Measurements from ENCODE around the gene PNPLA5. TPM values are rescaled to one million over a fixed set of nuclear protein-coding genes. Genes with fewer than 3 reads are reported as not detected.

Gene PNPLA5
- total RNA-seq, 1 donor from 2014 or later = not detected

DNA sequence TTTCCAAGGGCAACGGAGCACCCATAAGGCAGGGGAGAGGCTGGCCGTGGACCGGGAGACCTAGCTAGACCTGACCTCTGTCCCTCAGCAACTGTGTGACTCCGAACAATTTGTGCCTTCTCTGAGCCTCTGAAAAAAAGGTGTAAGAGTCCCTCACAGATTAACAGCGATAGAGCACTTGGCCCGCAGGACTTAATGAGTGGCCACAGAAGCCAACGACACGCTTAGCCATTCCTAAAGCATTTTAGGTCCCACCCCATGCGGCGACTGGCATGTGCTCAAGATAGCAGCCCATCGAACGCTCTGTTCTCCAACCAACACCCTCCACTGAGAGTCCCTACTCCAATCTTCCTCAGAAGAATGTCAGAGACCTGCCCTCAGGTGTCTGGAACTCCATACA, 31.0 kb downstream of the PNPLA5 start:
- ATAC-seq (ENCODE audit: poor library complexity) (no peak), DNase-seq (no peak)
- intact Hi-C loops (cut with DNase I) = no loop called here

GRCh38 chr22:43860126-43860525, 31.7 kb downstream of the PNPLA5 start:
- no peak for DNase-seq
- intact Hi-C loops (cut with DNase I) = no loop called here
- no peak for ATAC-seq (ENCODE audit: poor library complexity)

- intact Hi-C loops (cut with DNase I) = no loop called here
- DNase-seq (no peak), ATAC-seq (ENCODE audit: poor library complexity) (no peak)
Observed at GRCh38 chr22:43859621-43860020, 32.2 kb downstream of the PNPLA5 start.

GRCh38 chr22:43859176-43859575, 32.6 kb downstream of the PNPLA5 start:
- ATAC-seq (ENCODE audit: poor library complexity) (no peak), DNase-seq (no peak)

GRCh38 chr22:43858156-43858895, 33.5 kb downstream of the PNPLA5 start:
- intact Hi-C loops (cut with DNase I) = no loop called here
- DNase-seq (no peak), ATAC-seq (ENCODE audit: poor library complexity) (no peak)

More at GRCh38 chr22:43859176-43859575, 32.6 kb downstream of the PNPLA5 start:
- intact Hi-C loops (cut with DNase I) = no loop called here

GRCh38 chr22:43857367-43857766, 34.4 kb downstream of the PNPLA5 start:
- ATAC-seq (ENCODE audit: poor library complexity) = no peak
- no peak for DNase-seq
- intact Hi-C loops (cut with DNase I) = no loop called here

- ATAC-seq (ENCODE audit: poor library complexity) = no peak
- intact Hi-C loops (cut with DNase I) = no loop called here
- no peak for DNase-seq
Observed at GRCh38 chr22:43855431-43855830, 36.4 kb downstream of the PNPLA5 start.

- DNase-seq (no peak), ATAC-seq (ENCODE audit: poor library complexity) (no peak)
- intact Hi-C loops (cut with DNase I) = no loop called here
Observed at GRCh38 chr22:43854786-43855271, 37.0 kb downstream of the PNPLA5 start.

DNA sequence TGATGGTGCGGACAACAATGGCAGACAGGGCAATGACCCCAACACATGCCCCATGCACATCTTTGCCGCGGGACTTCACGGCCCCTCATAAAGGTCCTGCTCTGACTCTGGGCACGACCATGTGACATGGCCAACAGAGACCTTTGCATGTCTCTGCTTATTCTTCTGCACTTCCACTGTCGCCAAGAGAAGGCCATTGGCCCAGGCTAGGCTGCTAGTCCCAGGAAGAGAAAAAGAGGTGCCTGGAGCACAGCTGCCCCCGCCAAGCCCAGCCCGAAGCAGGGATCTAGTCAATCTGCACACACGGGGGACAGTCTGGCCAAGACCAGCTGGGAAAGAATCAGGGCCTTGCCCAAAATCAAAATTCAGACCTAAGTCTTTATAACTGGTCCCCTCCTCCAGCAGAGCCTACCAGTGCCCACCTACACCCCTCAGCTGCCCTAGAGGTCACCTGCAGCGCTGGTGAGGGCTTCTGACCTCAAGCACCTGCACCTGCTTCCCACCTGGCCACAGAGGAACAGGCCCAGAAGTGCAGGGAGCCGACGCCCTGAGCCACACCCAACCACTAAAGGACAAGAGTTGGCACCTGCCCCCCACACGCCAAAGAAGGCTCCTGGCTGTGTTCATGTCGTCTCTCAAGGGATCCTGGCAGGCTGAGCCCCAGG, 37.6 kb downstream of the PNPLA5 start:
- DNase-seq = no peak
- intact Hi-C loops (cut with DNase I) = no loop called here
- ATAC-seq (ENCODE audit: poor library complexity) = no peak

DNA sequence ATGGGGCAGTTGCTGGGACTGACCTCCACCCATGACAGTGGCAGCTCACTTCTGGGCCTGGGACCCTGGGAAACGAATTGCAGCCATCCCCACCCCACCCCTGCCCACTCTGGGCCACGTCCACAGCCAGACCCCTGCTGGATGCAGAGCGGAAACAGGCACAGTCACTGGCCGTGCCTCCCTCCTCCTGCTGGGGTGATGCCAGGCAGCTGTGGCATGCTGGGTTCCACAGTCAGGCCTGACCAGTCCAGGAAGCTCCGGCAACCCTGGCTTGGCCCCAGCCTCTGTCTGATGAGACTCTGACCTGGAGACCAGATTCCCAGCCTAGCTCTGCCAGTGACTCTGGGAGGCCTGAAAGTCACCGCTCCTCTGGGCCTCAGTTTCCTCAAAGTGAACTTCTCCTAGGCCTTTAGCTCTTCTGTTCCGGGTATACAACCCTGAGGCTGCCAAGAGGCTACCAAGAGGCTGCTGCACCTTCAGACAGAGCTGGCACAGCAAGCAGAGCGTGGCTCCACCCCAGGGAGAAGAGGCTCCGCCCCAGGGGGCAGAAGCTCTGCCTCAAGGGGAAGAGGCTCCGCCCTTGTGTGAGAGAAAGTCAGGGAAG, 38.4 kb downstream of the PNPLA5 start:
- DNase-seq = no peak

GRCh38 chr22:43852573-43853327, 39.1 kb downstream of the PNPLA5 start:
- intact Hi-C loops (cut with DNase I) = no loop called here
- ATAC-seq (ENCODE audit: poor library complexity) (no peak), DNase-seq (no peak)

More for the DNA sequence above, 38.4 kb downstream of the PNPLA5 start:
- intact Hi-C loops (cut with DNase I) = no loop called here
- no peak for ATAC-seq (ENCODE audit: poor library complexity)

- intact Hi-C loops (cut with DNase I) = no loop called here
- DNase-seq (no peak), ATAC-seq (ENCODE audit: poor library complexity) (no peak)
Observed at GRCh38 chr22:43851979-43852307, 39.9 kb downstream of the PNPLA5 start.

GRCh38 chr22:43851058-43851978, 40.5 kb downstream of the PNPLA5 start:
- intact Hi-C loops (cut with DNase I) = no loop called here
- ATAC-seq (ENCODE audit: poor library complexity) (no peak), DNase-seq (no peak)

GRCh38 chr22:43850529-43850928, 41.3 kb downstream of the PNPLA5 start:
- ATAC-seq (ENCODE audit: poor library complexity) = no peak

DNA sequence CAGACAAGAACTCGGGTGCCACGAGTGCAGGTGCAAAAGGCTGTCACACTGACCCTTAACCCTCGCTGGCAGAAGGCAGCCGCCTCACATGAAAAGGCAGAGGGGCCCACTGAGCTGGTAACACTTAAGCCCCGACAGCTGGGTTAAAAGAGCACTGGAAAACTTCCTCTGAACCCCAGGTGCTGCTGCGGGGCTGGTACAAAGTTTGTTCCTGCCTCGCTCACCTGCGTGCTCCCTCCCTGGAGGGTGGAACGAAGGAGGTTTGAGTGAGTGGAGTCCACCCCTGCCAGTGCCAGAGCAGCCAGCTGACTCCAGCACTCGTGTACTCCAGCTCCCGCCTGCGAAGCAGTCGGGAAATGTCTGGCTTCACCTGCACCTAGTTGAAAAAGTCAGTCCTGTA, 42.1 kb downstream of the PNPLA5 start:
- DNase-seq (no peak), ATAC-seq (ENCODE audit: poor library complexity) (no peak)
- intact Hi-C loops (cut with DNase I) = no loop called here

More at GRCh38 chr22:43850529-43850928, 41.3 kb downstream of the PNPLA5 start:
- DNase-seq = no peak
- intact Hi-C loops (cut with DNase I) = no loop called here

DNA sequence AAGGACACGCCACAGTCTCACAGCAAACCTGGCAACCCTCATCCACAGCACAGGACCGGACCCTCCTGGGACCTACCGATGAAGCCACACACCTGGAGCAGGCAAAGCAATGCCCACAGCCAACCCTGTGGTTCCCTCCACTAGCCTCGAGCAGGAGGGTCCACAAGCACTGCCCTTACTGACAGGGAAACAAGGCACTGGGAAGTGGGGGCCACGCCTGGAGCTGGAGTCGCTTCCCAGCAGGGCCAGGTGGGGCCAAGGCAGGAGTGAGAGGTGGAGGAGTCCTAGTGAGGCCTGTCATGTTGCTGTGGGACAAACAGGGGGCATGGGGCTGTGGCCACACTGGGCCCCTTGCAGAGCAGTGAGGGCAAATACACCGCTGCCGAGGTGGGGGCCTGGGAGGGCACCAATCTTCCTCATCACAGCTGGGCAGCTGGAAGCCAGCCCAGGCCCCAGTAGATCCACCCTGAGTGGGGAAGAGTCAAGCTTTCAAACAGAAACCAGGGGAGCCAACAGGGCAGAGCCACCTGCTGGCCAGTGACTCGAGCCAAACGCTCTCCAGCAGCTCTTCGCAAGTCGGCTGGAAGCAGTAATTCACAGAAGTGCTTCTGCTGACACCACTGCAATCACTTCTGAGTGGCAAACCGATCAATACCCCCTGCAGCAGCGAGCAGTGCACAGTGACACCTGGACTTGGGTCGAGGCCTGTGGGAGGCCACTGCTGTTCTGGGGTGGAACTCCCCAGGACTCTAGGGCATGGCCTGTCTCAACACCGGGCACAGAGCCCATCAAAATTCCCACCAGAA, 43.2 kb downstream of the PNPLA5 start:
- ATAC-seq (ENCODE audit: poor library complexity) (peak; percentile 88), DNase-seq (no peak)
- intact Hi-C loops (cut with DNase I) = no loop called here

Data from Right ventricle myocardium superior (tissue), 1 donor.